Skin of body (tissue), 2 donors: ENCODE measurements around the gene CYP2S1. TPM values are rescaled to one million over a fixed set of nuclear protein-coding genes. Genes with fewer than 3 reads are reported as not detected.

ENCODE experiments used
- DNase-seq: peaks from one replicate; lab custom pipeline; 2025; lab: John Stamatoyannopoulos, UW
- total RNA-seq: library from RNA; depleted of rRNA; stranded (reverse); fragments of >200 nt; gene quantifications from one replicate; pipeline ENCODE4 v1.2.3, GENCODE V29; 2014

The CYP2S1 gene
- total RNA-seq, 1 donor from 2014 or later = 2.5 TPM

- DNase-seq = no peak
Measured at GRCh38 chr19:41193430-41194156, 574 bp downstream of the CYP2S1 start.

- no peak for DNase-seq
Measured at GRCh38 chr19:41194157-41194552, 1.1 kb downstream of the CYP2S1 start.

GRCh38 chr19:41195675-41196497, 2.9 kb downstream of the CYP2S1 start:
- DNase-seq = no peak

GRCh38 chr19:41198559-41198958, 5.5 kb downstream of the CYP2S1 start:
- no peak for DNase-seq

GRCh38 chr19:41203371-41203770, 10.4 kb downstream of the CYP2S1 start:
- no peak for DNase-seq

GRCh38 chr19:41204338-41204737, 11.3 kb downstream of the CYP2S1 start:
- DNase-seq = peak; percentile 45

- no peak for DNase-seq
Measured at GRCh38 chr19:41205995-41206394, 13.0 kb downstream of the CYP2S1 start.

- DNase-seq = no peak
Measured at GRCh38 chr19:41206456-41206855, 13.4 kb downstream of the CYP2S1 start.

GRCh38 chr19:41206926-41207750, 14.1 kb downstream of the CYP2S1 start:
- DNase-seq = peak; percentile 80

- DNase-seq = no peak
Measured at GRCh38 chr19:41214161-41214560, 21.1 kb downstream of the CYP2S1 start.

GRCh38 chr19:41217741-41218140, 24.7 kb downstream of the CYP2S1 start:
- no peak for DNase-seq

GRCh38 chr19:41218249-41218614, 25.2 kb downstream of the CYP2S1 start:
- DNase-seq = no peak

GRCh38 chr19:41218615-41219507, 25.8 kb downstream of the CYP2S1 start, which contains the start of gene AXL:
TSS of gene AXL (plus strand) at chr19:41219223. CDS start at chr19:41219393, 170 bp downstream.
- DNase-seq = peak; percentile 78

GRCh38 chr19:41219924-41220567, 27.0 kb downstream of the CYP2S1 start:
- DNase-seq = no peak

GRCh38 chr19:41220811-41221210, 27.8 kb downstream of the CYP2S1 start:
- DNase-seq = no peak

GRCh38 chr19:41221514-41222205, 28.6 kb downstream of the CYP2S1 start:
- no peak for DNase-seq

GRCh38 chr19:41222240-41222639, 29.2 kb downstream of the CYP2S1 start:
- DNase-seq = no peak

GRCh38 chr19:41223431-41224234, 30.6 kb downstream of the CYP2S1 start:
- no peak for DNase-seq

- no peak for DNase-seq
Measured at GRCh38 chr19:41224632-41225031, 31.6 kb downstream of the CYP2S1 start.
